HEK293 (cell line): Measurements from ENCODE around the gene THSD4.
A peak's percentile ranks its signal among the peaks of the same experiment; 100 is the strongest.

Experiments used
- CTCF ChIA-PET: fragments of 350-600 bp; formaldehyde crosslinking; extraction: SDS; loops from one replicate; lab custom pipeline; 2021; ENCODE audit warnings: antibody characterized with exemption; lab: Yijun Ruan, JAX
- POLR2A ChIA-PET: fragments of 300-600 bp; formaldehyde crosslinking; extraction: SDS; loops from one replicate; lab custom pipeline; 2020; ENCODE audit warnings: antibody characterized with exemption, inconsistent platforms; lab: Yijun Ruan, JAX
- H3K27ac ChIP-seq: fragments of 200-500 bp; sonication (Bioruptor generic); 2 replicates; pipeline ENCODE4 v1.5.1; 2014; ENCODE audit warnings: low read depth, low read length, control low read depth, inconsistent platforms; ENCODE audit errors: extremely low read depth
- H3K36me3 ChIP-seq, 2 experiments: fragments of 200-500 bp in 1 of 2; sonication (Bioruptor generic) in 1 of 2; 1 replicate in 1 of 2; 2 replicates in 1 of 2; pipeline ENCODE4 v1.5.1; 2014 to 2017; ENCODE audit warnings: inconsistent platforms in 2 of 2, low read length in 2 of 2; ENCODE audit not compliant: control insufficient read depth in 2 of 2, insufficient read depth in 1 of 2
- H3K4me1 ChIP-seq: fragments of 200-500 bp; sonication (Bioruptor generic); 2 replicates; pipeline ENCODE4 v1.5.1; 2014; ENCODE audit warnings: mild to moderate bottlenecking, low read length, inconsistent platforms; ENCODE audit not compliant: control insufficient read depth, insufficient read depth
- H3K4me3 ChIP-seq: 2 replicates; pipeline ENCODE4 v1.5.1; 2011; ENCODE audit warnings: low read depth, mild to moderate bottlenecking, control low read depth, low read length, moderate library complexity
- H3K9me3 ChIP-seq: fragments of 200-500 bp; sonication (Bioruptor generic); 2 replicates; pipeline ENCODE4 v1.5.1; 2014; ENCODE audit warnings: low read depth, low read length, inconsistent platforms; ENCODE audit not compliant: control insufficient read depth, insufficient read depth
- ELK4 ChIP-seq: IDR thresholded peaks from 2 replicates; pipeline ENCODE4 v1.6.1; 2011; ENCODE audit warnings: mild to moderate bottlenecking, low read depth, low read length, borderline replicate concordance
- KLF10 ChIP-seq: fragments of 450-650 bp; IDR thresholded peaks from 2 replicates; pipeline ENCODE4 v1.5.1; 2018; ENCODE audit warnings: missing biosample characterization, mild to moderate bottlenecking, missing genetic modification characterization
- KLF7 ChIP-seq: fragments of 450-650 bp; formaldehyde crosslinking; IDR thresholded peaks from 2 replicates; pipeline ENCODE4 v1.5.1; 2016; ENCODE audit warnings: missing biosample characterization, missing genetic modification characterization, borderline replicate concordance
- PRDM4 ChIP-seq: fragments of 450-650 bp; formaldehyde crosslinking; IDR thresholded peaks from 2 replicates; pipeline ENCODE4 v1.5.1; 2017; ENCODE audit warnings: missing biosample characterization, missing genetic modification characterization
- PRDM6 ChIP-seq: fragments of 450-650 bp; formaldehyde crosslinking; IDR thresholded peaks from 2 replicates; pipeline ENCODE4 v1.5.1; 2017; ENCODE audit warnings: missing biosample characterization, missing genetic modification characterization
- YY1 ChIP-seq: fragments of 450-650 bp; formaldehyde crosslinking; IDR thresholded peaks from 2 replicates; pipeline ENCODE4 v1.5.1; 2018; ENCODE audit warnings: missing biosample characterization, missing genetic modification characterization
- ZBTB11 ChIP-seq: fragments of 450-650 bp; formaldehyde crosslinking; conservative IDR thresholded peaks from 2 replicates; pipeline ENCODE4 v1.5.1; 2016; ENCODE audit warnings: low read depth, missing biosample characterization, missing genetic modification characterization
- ZNF146 ChIP-seq: fragments of 450-650 bp; formaldehyde crosslinking; IDR thresholded peaks from 2 replicates; pipeline ENCODE4 v1.5.1; 2016; ENCODE audit warnings: missing biosample characterization, missing genetic modification characterization
- ZNF16 ChIP-seq: fragments of 450-650 bp; formaldehyde crosslinking; IDR thresholded peaks from 2 replicates; pipeline ENCODE4 v1.5.1; 2016; ENCODE audit warnings: low read depth, missing biosample characterization, missing genetic modification characterization
- ZNF202 ChIP-seq: fragments of 450-650 bp; formaldehyde crosslinking; IDR thresholded peaks from 2 replicates; pipeline ENCODE4 v1.5.1; 2016; ENCODE audit warnings: missing biosample characterization, missing genetic modification characterization, borderline replicate concordance
- ZNF239 ChIP-seq: fragments of 450-650 bp; formaldehyde crosslinking; IDR thresholded peaks from 2 replicates; pipeline ENCODE4 v1.5.1; 2016; ENCODE audit warnings: missing biosample characterization, missing genetic modification characterization
- ZNF488 ChIP-seq: fragments of 450-650 bp; formaldehyde crosslinking; IDR thresholded peaks from 2 replicates; pipeline ENCODE4 v1.5.1; 2016; ENCODE audit warnings: missing biosample characterization, missing genetic modification characterization
- ZNF510 ChIP-seq: fragments of 450-650 bp; formaldehyde crosslinking; IDR thresholded peaks from 2 replicates; pipeline ENCODE4 v1.5.1; 2018; ENCODE audit warnings: mild to moderate bottlenecking, missing genetic modification characterization, missing biosample characterization; ENCODE audit not compliant: insufficient replicate concordance
- ZNF521 ChIP-seq: fragments of 450-650 bp; formaldehyde crosslinking; IDR thresholded peaks from 2 replicates; pipeline ENCODE4 v1.5.1; 2017; ENCODE audit warnings: missing biosample characterization, mild to moderate bottlenecking, missing genetic modification characterization
- ZNF548 ChIP-seq: fragments of 450-650 bp; formaldehyde crosslinking; IDR thresholded peaks from 2 replicates; pipeline ENCODE4 v1.5.1; 2016; ENCODE audit warnings: missing biosample characterization, missing genetic modification characterization
- ZNF600 ChIP-seq: fragments of 450-650 bp; formaldehyde crosslinking; IDR thresholded peaks from 2 replicates; pipeline ENCODE4 v1.5.1; 2016; ENCODE audit warnings: missing biosample characterization, missing genetic modification characterization
- ZNF791 ChIP-seq: fragments of 450-650 bp; formaldehyde crosslinking; IDR thresholded peaks from 2 replicates; pipeline ENCODE4 v1.5.1; 2016; ENCODE audit warnings: missing biosample characterization, missing genetic modification characterization
- ZSCAN16 ChIP-seq: fragments of 450-650 bp; formaldehyde crosslinking; IDR thresholded peaks from 2 replicates; pipeline ENCODE4 v1.5.1; 2016; ENCODE audit warnings: missing biosample characterization, missing genetic modification characterization
- ZSCAN4 ChIP-seq: fragments of 450-650 bp; formaldehyde crosslinking; IDR thresholded peaks from 2 replicates; pipeline ENCODE4 v1.5.1; 2017; ENCODE audit warnings: missing biosample characterization, missing genetic modification characterization

The THSD4 gene

GRCh38 chr15:71353171-71353570, 237.9 kb downstream of the THSD4 start:
- Histone ChIP-seq H3K27ac (no peak overlapping the region), H3K9me3 (no peaks in the 10 kb centered on the region), H3K4me1 (peaks cover 23% of the 10 kb centered on the region), H3K36me3 (no peaks in the 10 kb centered on the region), H3K4me3 (no peak overlapping the region)
- POLR2A ChIA-PET = interaction anchor here (0.6 kb wide), 1 partner anchor 9 kb away, joined by 3 read pairs; no protein-coding TSS in a partner anchor
- TF ChIP-seq ZNF239 (no peak), KLF7 (tag by site-specific recombination) (no peak), ZNF521 (tag by site-specific recombination) (no peak)
- CTCF ChIA-PET = interaction anchor here (1.2 kb wide), 1 partner anchor 11 kb away, joined by 3 read pairs; no protein-coding TSS in a partner anchor

- ChIA-PET POLR2A (no interaction called here), CTCF (no interaction called here)
- Histone ChIP-seq H3K27ac (no peak overlapping the region), H3K4me1 (peaks cover 12% of the 10 kb centered on the region), H3K36me3 (no peaks in the 10 kb centered on the region), H3K9me3 (no peaks in the 10 kb centered on the region), H3K4me3 (no peak overlapping the region)
- TF ChIP-seq ZNF548 (tag by site-specific recombination) (no peak), ZNF488 (tag by site-specific recombination) (no peak), ZSCAN4 (0 out of 2 replicates have a peak, but pooled peaks have one; percentile 10), ZNF600 (tag by site-specific recombination) (no peak), ZSCAN16 (tag by site-specific recombination) (no peak)
These were observed 240.0 kb downstream of the THSD4 start for GRCh38 chr15:71355268-71355667.

GRCh38 chr15:71357321-71357732, 242.1 kb downstream of the THSD4 start:
- no peak overlapping the region; the same call in 1 of the 2 replicates for H3K27ac ChIP-seq
- ChIA-PET POLR2A (no interaction called here), CTCF (no interaction called here)
- H3K4me3 ChIP-seq = no peak overlapping the region
- H3K36me3 ChIP-seq = no peaks in the 10 kb centered on the region
- H3K9me3 ChIP-seq = no peaks in the 10 kb centered on the region
- peaks cover 10% of the 10 kb centered on the region for H3K4me1 ChIP-seq
- TF ChIP-seq ZBTB11 (tag by site-specific recombination) = 0 out of 2 replicates have a peak, but pooled peaks have one; percentile 29
- no peak for TF ChIP-seq PRDM6 (tag by site-specific recombination)
- no peak for TF ChIP-seq ZNF16
- TF ChIP-seq YY1 = no peak
- TF ChIP-seq ZNF510 (tag by site-specific recombination) = no peak
- no peak for TF ChIP-seq KLF10
- no peak for TF ChIP-seq ELK4
- no peak for TF ChIP-seq PRDM4
- TF ChIP-seq ZNF202 = no peak
- TF ChIP-seq ZNF146 (tag by site-specific recombination) = no peak
- TF ChIP-seq ZNF791 (tag by site-specific recombination) = no peak
